Measurements from ENCODE around the gene ZNF644. TPM values are rescaled to one million over a fixed set of nuclear protein-coding genes. Genes with fewer than 3 reads are reported as not detected.
"Not testable (repeated sequence)": the region's sequence is repeated elsewhere in the genome, so short reads cannot be mapped to it uniquely, and the experiment has no call there.

ZNF644 gene
- total RNA-seq, 1 donor from 2014 or later, result 98.4 TPM

- ATAC-seq (ENCODE audit: low read depth); H3K27ac Mint-ChIP-seq; DNase-seq; H3K9me3 Mint-ChIP-seq; POLR2A ChIA-PET; CTCF ChIA-PET; H3K4me1 Mint-ChIP-seq; H3K27me3 Mint-ChIP-seq; intact Hi-C loops (cut with micrococcal nuclease); H3K4me3 Mint-ChIP-seq: not testable (repeated sequence)
- peaks cover 11% of the 10 kb centered on the region for H3K36me3 Mint-ChIP-seq (ENCODE audit: low read depth)
Measured at GRCh38 chr1:90891756-90892155, 130.1 kb downstream of the ZNF644 start.

GRCh38 chr1:90882221-90882620 lies 139.6 kb downstream of the ZNF644 start:
- POLR2A ChIA-PET, result no interaction called here

GRCh38 chr1:90881034-90881433 lies 140.8 kb downstream of the ZNF644 start:
- ChIA-PET POLR2A (no interaction called here), CTCF (no interaction called here)
- Mint-ChIP-seq H3K9me3 (peaks cover 22% of the 10 kb centered on the region), H3K27ac (no peak overlapping the region), H3K27me3 (peaks cover 3% of the 10 kb centered on the region), H3K36me3 (ENCODE audit: low read depth) (peaks cover 6% of the 10 kb centered on the region), H3K4me3 (no peak overlapping the region), H3K4me1 (no peaks in the 10 kb centered on the region)
- intact Hi-C loops (cut with micrococcal nuclease), result no loop called here
- ATAC-seq (ENCODE audit: low read depth), result no peak
- DNase-seq, result no peak
- TF ChIP-seq CTCF (IDR thresholded peaks at IDR 0.05), result no peak

More at GRCh38 chr1:90882221-90882620, 139.6 kb downstream of the ZNF644 start:
- TF ChIP-seq CTCF (IDR thresholded peaks at IDR 0.05), result no peak
- H3K9me3 Mint-ChIP-seq, result peaks cover 22% of the 10 kb centered on the region
- DNase-seq (no peak), ATAC-seq (ENCODE audit: low read depth) (no peak)
- H3K36me3 Mint-ChIP-seq (ENCODE audit: low read depth), result peaks cover 6% of the 10 kb centered on the region
- H3K4me3 Mint-ChIP-seq, result no peak overlapping the region
- CTCF ChIA-PET, result no interaction called here
- H3K27me3 Mint-ChIP-seq, result peaks cover under 1% of the 10 kb centered on the region
- H3K4me1 Mint-ChIP-seq, result no peaks in the 10 kb centered on the region
- H3K27ac Mint-ChIP-seq, result no peak overlapping the region
- intact Hi-C loops (cut with micrococcal nuclease), result no loop called here

DNA sequence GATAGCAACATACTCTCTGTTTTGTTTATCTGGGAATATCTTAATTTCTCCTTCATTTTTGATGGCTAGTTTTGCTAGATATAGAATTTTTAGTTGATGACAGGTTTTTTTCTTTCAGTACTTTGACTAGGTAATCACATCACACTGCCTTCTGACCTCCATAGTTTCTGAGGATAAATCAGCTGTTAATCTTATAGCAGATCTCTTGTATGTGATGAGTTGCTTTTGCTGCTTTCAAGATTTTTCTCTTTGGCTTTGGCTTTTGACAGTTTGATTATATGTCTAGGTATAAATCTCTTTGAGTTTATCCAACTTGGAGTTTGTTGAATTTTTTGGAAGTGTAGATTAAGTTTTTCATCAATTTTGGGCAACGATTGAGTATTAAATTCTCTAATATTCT lies 142.6 kb downstream of the ZNF644 start:
- ChIA-PET CTCF (no interaction called here), POLR2A (no interaction called here)
- intact Hi-C loops (cut with micrococcal nuclease), result no loop called here
- no peak for DNase-seq
- Mint-ChIP-seq H3K4me3 (no peak overlapping the region), H3K27me3 (peaks cover 5% of the 10 kb centered on the region), H3K36me3 (ENCODE audit: low read depth) (peaks cover 6% of the 10 kb centered on the region), H3K27ac (no peak overlapping the region), H3K4me1 (no peaks in the 10 kb centered on the region), H3K9me3 (peaks cover 22% of the 10 kb centered on the region)
- no peak for ATAC-seq (ENCODE audit: low read depth)
- no peak for TF ChIP-seq CTCF (IDR thresholded peaks at IDR 0.05)

DNA sequence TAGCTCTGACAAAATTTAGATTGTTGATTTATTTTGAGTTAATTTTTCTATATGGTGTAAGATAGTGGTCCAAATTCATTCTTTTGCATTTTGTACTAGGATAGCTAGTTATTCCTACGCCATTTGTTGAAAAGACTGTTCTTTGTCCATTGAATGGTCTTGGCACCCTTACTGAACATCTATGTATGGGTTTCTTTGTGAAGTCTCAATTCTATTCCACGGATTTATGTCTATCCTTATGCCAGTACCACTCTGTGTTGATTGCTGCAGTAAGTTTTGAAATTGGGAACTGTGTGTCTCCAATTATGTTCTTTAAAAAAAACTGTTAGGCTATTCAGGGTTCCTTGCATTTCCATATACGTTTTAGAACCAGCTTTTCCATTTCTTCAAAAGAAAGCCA lies 145.7 kb downstream of the ZNF644 start:
- Mint-ChIP-seq H3K27ac (no peak overlapping the region), H3K36me3 (ENCODE audit: low read depth) (peaks cover 6% of the 10 kb centered on the region), H3K9me3 (peaks cover 21% of the 10 kb centered on the region), H3K27me3 (peaks cover 5% of the 10 kb centered on the region), H3K4me3 (no peak overlapping the region), H3K4me1 (no peaks in the 10 kb centered on the region)
- TF ChIP-seq CTCF (IDR thresholded peaks at IDR 0.05), result no peak
- ChIA-PET POLR2A (no interaction called here), CTCF (no interaction called here)
- no peak for DNase-seq
- ATAC-seq (ENCODE audit: low read depth), result no peak
- intact Hi-C loops (cut with micrococcal nuclease), result no loop called here

Measured in activated B cell treated with CpG ODN at 0.5 μM for 24 hours (primary cell).